GM12875 (cell line): ENCODE data around the gene PDCD6IP.

Source experiments
- H3K4me3 ChIP-seq: one replicate; pipeline ENCODE4 v1.5.1; 2011; ENCODE audit warnings: low read depth, low read length, control low read depth
- TF ChIP-seq, protein P1 (sequence below): IDR thresholded peaks from 2 replicates; pipeline ENCODE4 v1.5.1; 2011; ENCODE audit warnings: low read depth, mild to moderate bottlenecking, control low read depth, inconsistent platforms, low read length, moderate library complexity, borderline replicate concordance; ENCODE audit not compliant: insufficient read depth

PDCD6IP gene

DNA sequence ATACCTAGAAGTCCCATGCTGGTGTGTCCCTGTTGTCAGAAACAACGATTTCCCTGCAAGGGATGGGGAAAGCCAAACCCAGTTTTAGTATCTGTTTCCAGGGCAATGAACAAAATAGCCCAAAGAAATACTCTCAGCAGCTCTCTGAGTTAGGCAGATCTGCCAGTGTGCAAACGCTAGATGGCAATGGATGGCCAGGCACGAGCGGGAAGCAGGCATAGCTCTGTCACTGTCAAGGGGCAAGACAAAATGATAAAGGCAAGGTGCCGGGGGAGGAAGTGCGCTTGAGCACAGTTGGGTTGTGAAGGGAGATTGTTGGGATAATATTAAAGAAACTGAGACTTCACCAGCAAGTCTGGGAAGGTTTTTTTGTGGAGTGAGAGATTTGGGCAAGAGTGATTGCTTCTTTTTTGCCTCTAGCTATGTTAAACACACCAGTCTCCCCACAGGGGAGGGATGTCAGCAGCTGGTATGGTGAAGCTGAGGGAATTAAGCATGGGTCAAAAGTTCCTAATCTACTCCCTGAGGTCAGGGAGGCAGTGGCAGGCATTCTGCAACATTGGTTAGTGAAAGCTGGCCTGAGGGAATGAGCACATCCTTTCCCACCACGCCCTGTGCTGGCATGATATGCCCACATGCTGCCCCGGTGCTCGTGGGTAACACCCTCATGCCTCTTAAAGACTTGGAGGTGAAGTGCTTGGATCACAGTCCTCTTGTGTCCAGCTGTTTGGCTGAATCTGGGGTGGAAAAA lies 117.5 kb downstream of the PDCD6IP start:
- TF ChIP-seq, protein P1, sequence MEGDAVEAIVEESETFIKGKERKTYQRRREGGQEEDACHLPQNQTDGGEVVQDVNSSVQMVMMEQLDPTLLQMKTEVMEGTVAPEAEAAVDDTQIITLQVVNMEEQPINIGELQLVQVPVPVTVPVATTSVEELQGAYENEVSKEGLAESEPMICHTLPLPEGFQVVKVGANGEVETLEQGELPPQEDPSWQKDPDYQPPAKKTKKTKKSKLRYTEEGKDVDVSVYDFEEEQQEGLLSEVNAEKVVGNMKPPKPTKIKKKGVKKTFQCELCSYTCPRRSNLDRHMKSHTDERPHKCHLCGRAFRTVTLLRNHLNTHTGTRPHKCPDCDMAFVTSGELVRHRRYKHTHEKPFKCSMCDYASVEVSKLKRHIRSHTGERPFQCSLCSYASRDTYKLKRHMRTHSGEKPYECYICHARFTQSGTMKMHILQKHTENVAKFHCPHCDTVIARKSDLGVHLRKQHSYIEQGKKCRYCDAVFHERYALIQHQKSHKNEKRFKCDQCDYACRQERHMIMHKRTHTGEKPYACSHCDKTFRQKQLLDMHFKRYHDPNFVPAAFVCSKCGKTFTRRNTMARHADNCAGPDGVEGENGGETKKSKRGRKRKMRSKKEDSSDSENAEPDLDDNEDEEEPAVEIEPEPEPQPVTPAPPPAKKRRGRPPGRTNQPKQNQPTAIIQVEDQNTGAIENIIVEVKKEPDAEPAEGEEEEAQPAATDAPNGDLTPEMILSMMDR, result no peak
- no peak overlapping the region for H3K4me3 ChIP-seq

DNA sequence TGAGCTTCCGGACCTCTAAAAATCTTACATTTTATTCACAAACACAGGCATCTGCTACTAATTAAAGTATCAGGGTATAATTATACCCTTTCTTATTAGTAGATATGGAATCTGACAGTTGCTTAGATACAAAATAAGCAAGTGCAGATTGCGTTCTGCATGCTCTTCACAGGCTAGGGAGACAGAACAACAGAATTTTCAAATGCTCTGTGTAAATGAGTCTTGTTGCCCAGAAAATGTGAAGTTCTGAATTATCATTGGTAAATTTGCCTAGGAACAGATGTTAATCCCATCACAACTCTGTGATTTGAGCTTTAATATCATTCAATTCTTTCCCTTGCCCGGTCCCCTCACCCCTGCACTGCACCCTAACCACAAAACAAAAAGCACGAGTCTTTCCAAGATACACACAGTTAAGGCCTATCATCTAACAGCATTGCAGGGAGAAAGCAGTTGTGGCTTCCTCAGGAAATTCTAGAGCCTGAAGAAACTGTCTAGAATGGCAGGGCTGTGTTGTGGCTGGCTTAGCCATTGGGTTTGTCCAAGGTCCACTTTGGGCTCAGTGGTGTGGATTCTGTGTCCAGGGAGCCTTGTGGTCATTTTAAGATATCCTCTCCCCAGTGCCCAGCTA lies 119.8 kb downstream of the PDCD6IP start:
- TF ChIP-seq, protein P1, result no peak
- H3K4me3 ChIP-seq, result no peak overlapping the region
